PC-9 (cell line): ENCODE data around the gene GARNL3. TPM values are rescaled to one million over a fixed set of nuclear protein-coding genes. Genes with fewer than 3 reads are reported as not detected.

Source experiments
- BruUV-seq: library from RNA; stranded (reverse); fragments of 400-500 nt; replicated peaks from 2 replicates; lab custom pipeline; 2021; lab: Mats Ljungman, UMichigan
- CTCF ChIA-PET: fragments of 300-600 bp; sonication (Branson Sonifier 250); formaldehyde crosslinking; loops from one replicate; lab custom pipeline; 2022; ENCODE audit warnings: antibody characterized with exemption; lab: Charles Lee
- POLR2A ChIA-PET: fragments of 300-600 bp; sonication (Branson Sonifier 250); formaldehyde crosslinking; loops from one replicate; lab custom pipeline; 2022; ENCODE audit warnings: antibody characterized with exemption; ENCODE audit not compliant: unreplicated experiment; lab: Charles Lee
- DNase-seq, 2 experiments: peaks; one replicate each; pipeline versions ENCODE4 v3.0.0 to v3.0.0-alpha.2; 2015 to 2022; ENCODE audit warnings: mixed read lengths in 1 of 2
- H2AFZ ChIP-seq: fragments of 200-600 bp; sonication (generic); 2 replicates; pipeline ENCODE4 v1.8.1; 2017; ENCODE audit warnings: antibody characterized with exemption
- H3F3A ChIP-seq: fragments of 200-600 bp; sonication (generic); 2 replicates; pipeline ENCODE4 v1.8.1; 2017; ENCODE audit warnings: antibody characterized with exemption, mild to moderate bottlenecking, low read depth; ENCODE audit not compliant: insufficient read depth
- H3K27ac ChIP-seq: fragments of 200-600 bp; sonication (generic); 2 replicates; pipeline ENCODE4 v1.6.1; 2016; ENCODE audit warnings: mixed run types
- H3K27me3 ChIP-seq: fragments of 200-600 bp; sonication (generic); 2 replicates; pipeline ENCODE4 v1.6.1; 2016; ENCODE audit warnings: low read depth, mixed run types; ENCODE audit not compliant: insufficient read depth
- H3K36me3 ChIP-seq: fragments of 200-600 bp; sonication (generic); 2 replicates; pipeline ENCODE4 v1.6.1; 2016; ENCODE audit warnings: low read depth, mixed run types
- H3K4me1 ChIP-seq: fragments of 200-600 bp; sonication (generic); replicated peaks from 2 replicates; pipeline ENCODE4 v1.6.1; 2016; ENCODE audit warnings: mixed run types; ENCODE audit not compliant: insufficient read depth
- H3K4me2 ChIP-seq: fragments of 200-600 bp; sonication (generic); 2 replicates; pipeline ENCODE4 v1.6.1; 2017; ENCODE audit warnings: mixed run types
- H3K4me3 ChIP-seq: fragments of 200-600 bp; sonication (generic); 2 replicates; pipeline ENCODE4 v1.6.1; 2016; ENCODE audit warnings: mixed run types
- H3K79me2 ChIP-seq: fragments of 200-600 bp; sonication (generic); 2 replicates; pipeline ENCODE4 v1.6.1; 2017; ENCODE audit warnings: low read depth, mixed run types
- H3K9me2 ChIP-seq: fragments of 200-600 bp; sonication (generic); 2 replicates; pipeline ENCODE4 v1.8.1; 2017; ENCODE audit warnings: mild to moderate bottlenecking; ENCODE audit not compliant: insufficient read depth
- H3K9me3 ChIP-seq: fragments of 200-600 bp; sonication (generic); 2 replicates; pipeline ENCODE4 v1.8.1; 2016; ENCODE audit warnings: low read depth; ENCODE audit not compliant: insufficient read depth
- H4K20me1 ChIP-seq: fragments of 200-600 bp; sonication (generic); 2 replicates; pipeline ENCODE4 v1.8.1; 2017; ENCODE audit not compliant: insufficient read depth
- CTCF ChIP-seq: fragments of 200-600 bp; sonication (generic); conservative IDR thresholded peaks from 2 replicates; pipeline ENCODE4 v1.6.1; 2017; ENCODE audit warnings: mixed run types, antibody characterized with exemption, mild to moderate bottlenecking, moderate library complexity
- EZH2 ChIP-seq: fragments of 200-600 bp; sonication (generic); IDR thresholded peaks from 2 replicates; pipeline ENCODE4 v1.8.0; 2017; ENCODE audit warnings: antibody characterized with exemption, low read depth
- intact Hi-C: fragments of 100-400 bp; cut with micrococcal nuclease; formaldehyde crosslinking; loops from one replicate; pipeline ENCODE4 v1.10.0; 2022; ENCODE audit not compliant: unreplicated experiment
- total RNA-seq: library from RNA; stranded (reverse); gene quantifications from 2 replicates; pipeline ENCODE4 v1.2.3, GENCODE V29; 2021

GARNL3 gene
- total RNA-seq, 1 experiment from 2014 or later: 10.8 TPM

GRCh38 chr9:127277099-127277498 is 12.5 kb downstream of the GARNL3 start:
- intact Hi-C loops: no loop called here
- H3K79me2 ChIP-seq: no peaks in the 10 kb centered on the region
- no TSS peak for BruUV-seq
- no peak overlapping the region for H3K4me2 ChIP-seq
- H3K4me3 ChIP-seq: no peak overlapping the region
- H3K27me3 ChIP-seq: no peaks in the 10 kb centered on the region
- no peak for DNase-seq
- no peaks in the 10 kb centered on the region for H3K9me3 ChIP-seq
- CTCF ChIA-PET: interaction anchor here (0.6 kb wide), 2 partner anchors 53 to 282 kb away, joined by 3 to 6 read pairs; no protein-coding TSS in a partner anchor
- no peak overlapping the region for H3K27ac ChIP-seq
- no peak overlapping the region for H2AFZ ChIP-seq
- H3K4me1 ChIP-seq: peaks cover 13% of the 10 kb centered on the region
- no peaks in the 10 kb centered on the region for H3K9me2 ChIP-seq
- POLR2A ChIA-PET: no interaction called here
- H3K36me3 ChIP-seq: no peaks in the 10 kb centered on the region
- no peaks in the 10 kb centered on the region for H4K20me1 ChIP-seq
- peaks cover 8% of the 10 kb centered on the region; the same call in 1 of the 2 replicates for H3F3A ChIP-seq
- no peak for TF ChIP-seq EZH2

DNA sequence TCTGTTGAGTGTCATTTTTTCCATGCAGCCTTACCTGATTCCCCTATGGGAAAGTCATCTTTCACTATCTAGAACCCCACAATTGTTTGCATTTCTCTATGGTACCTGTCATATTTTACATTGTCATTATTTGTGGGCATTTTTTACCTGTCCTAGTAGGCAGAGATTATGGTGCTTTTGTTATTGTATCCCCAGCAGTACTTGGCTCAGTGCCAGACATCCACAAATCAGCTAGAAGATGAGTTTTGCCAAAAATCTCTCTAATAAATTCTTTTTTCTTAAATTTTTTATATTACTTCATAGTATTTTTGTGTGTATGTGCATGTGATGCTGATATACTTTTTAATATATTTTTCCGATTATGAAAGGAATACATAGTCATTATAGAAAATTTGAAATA is 13.2 kb downstream of the GARNL3 start:
- H3K4me3 ChIP-seq: no peak overlapping the region
- no peaks in the 10 kb centered on the region for H3K79me2 ChIP-seq
- H2AFZ ChIP-seq: no peak overlapping the region
- POLR2A ChIA-PET: no interaction called here
- H3K9me2 ChIP-seq: no peaks in the 10 kb centered on the region
- H4K20me1 ChIP-seq: no peaks in the 10 kb centered on the region
- H3K27me3 ChIP-seq: no peaks in the 10 kb centered on the region
- TF ChIP-seq CTCF (no peak), EZH2 (no peak)
- H3F3A ChIP-seq: peaks cover 8% of the 10 kb centered on the region; the same call in 1 of the 2 replicates
- H3K4me2 ChIP-seq: no peak overlapping the region
- H3K9me3 ChIP-seq: no peaks in the 10 kb centered on the region
- intact Hi-C loops: no loop called here
- H3K27ac ChIP-seq: no peak overlapping the region
- CTCF ChIA-PET: interaction anchor here (0.6 kb wide), 2 partner anchors 70 to 281 kb away, joined by 3 read pairs; no protein-coding TSS in a partner anchor
- DNase-seq: no peak
- peaks cover 13% of the 10 kb centered on the region for H3K4me1 ChIP-seq
- H3K36me3 ChIP-seq: no peaks in the 10 kb centered on the region
- BruUV-seq: no TSS peak

DNA sequence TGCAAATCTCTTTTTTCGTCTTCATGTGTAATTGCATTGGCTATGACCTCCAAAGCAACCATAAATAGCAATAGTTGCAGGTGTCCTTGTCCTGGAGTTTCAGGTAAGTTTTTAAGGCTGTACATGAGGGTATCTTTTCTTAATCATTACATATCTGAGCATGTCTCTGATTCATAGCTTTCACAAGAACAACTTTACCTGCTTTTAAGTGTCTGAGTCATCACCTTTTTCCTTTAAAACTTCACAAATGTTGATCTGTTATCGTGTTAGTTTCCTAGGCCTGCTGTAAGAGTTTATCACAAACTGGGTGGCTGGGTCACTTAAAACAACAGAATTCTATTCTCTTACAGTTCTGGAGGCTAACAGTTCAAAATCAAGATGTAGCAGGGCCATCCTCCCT is 13.8 kb downstream of the GARNL3 start:
- H4K20me1 ChIP-seq: no peaks in the 10 kb centered on the region
- H3K27ac ChIP-seq: no peak overlapping the region
- ChIA-PET CTCF (interaction anchor here (0.6 kb wide), 1 partner anchor 70 kb away, joined by 3 read pairs; no protein-coding TSS in a partner anchor), POLR2A (interaction anchor here (0.6 kb wide), 1 partner anchor 51 kb away, joined by 4 read pairs; no protein-coding TSS in a partner anchor)
- H3F3A ChIP-seq: peaks cover 8% of the 10 kb centered on the region; the same call in 1 of the 2 replicates
- no peaks in the 10 kb centered on the region for H3K27me3 ChIP-seq
- H2AFZ ChIP-seq: no peak overlapping the region
- H3K9me3 ChIP-seq: no peaks in the 10 kb centered on the region
- H3K9me2 ChIP-seq: no peaks in the 10 kb centered on the region
- DNase-seq: peak in 1 of 2 experiments; percentile 71
- no peak overlapping the region for H3K4me2 ChIP-seq
- no peaks in the 10 kb centered on the region for H3K79me2 ChIP-seq
- H3K4me3 ChIP-seq: no peak overlapping the region
- TF ChIP-seq EZH2: no peak
- TF ChIP-seq CTCF: no peak
- peaks cover 13% of the 10 kb centered on the region for H3K4me1 ChIP-seq
- BruUV-seq: no TSS peak
- H3K36me3 ChIP-seq: no peaks in the 10 kb centered on the region
- intact Hi-C loops: no loop called here
